Esophagus (tissue), 2 donors: ENCODE results near the gene CCDC110. TPM values are rescaled to one million over a fixed set of nuclear protein-coding genes. Genes with fewer than 3 reads are reported as not detected.

Experiments
- H3K27ac ChIP-seq, 2 donors: one replicate each; pipeline ENCODE4 v1.5.1; 2013; ENCODE audit warnings: low read depth in 2 of 2, mild to moderate bottlenecking in 2 of 2, inconsistent platforms in 1 of 2, low read length in 1 of 2, moderate library complexity in 1 of 2
- H3K27me3 ChIP-seq, 2 donors: one replicate each; pipeline ENCODE4 v1.6.1; 2013; ENCODE audit warnings: low read length in 2 of 2, control low read depth in 1 of 2, mild to moderate bottlenecking in 1 of 2; ENCODE audit not compliant: insufficient read depth in 2 of 2, control insufficient read depth in 1 of 2
- H3K36me3 ChIP-seq, 2 donors: one replicate each; pipeline ENCODE4 v1.6.1; 2013; ENCODE audit warnings: low read length in 1 of 2; ENCODE audit not compliant: control insufficient read depth in 2 of 2, insufficient read depth in 2 of 2
- H3K4me1 ChIP-seq, 2 donors: one replicate each; pipeline ENCODE4 v1.6.1; 2013; ENCODE audit warnings: low read length in 1 of 2; ENCODE audit not compliant: control insufficient read depth in 2 of 2, insufficient read depth in 2 of 2
- H3K4me3 ChIP-seq, 2 donors: one replicate each; pipeline ENCODE4 v1.5.1; 2013; ENCODE audit warnings: low read length in 2 of 2, mild to moderate bottlenecking in 2 of 2, low read depth in 1 of 2, moderate library complexity in 1 of 2
- H3K9me3 ChIP-seq, 2 donors: one replicate each; pipeline ENCODE4 v1.6.1; 2013; ENCODE audit warnings: mild to moderate bottlenecking in 2 of 2, low read depth in 1 of 2, low read length in 1 of 2, moderate library complexity in 1 of 2; ENCODE audit not compliant: control insufficient read depth in 2 of 2, insufficient read depth in 1 of 2
- WGBS, 2 donors: extraction: QIAGEN DNeasy Blood & Tissue Kit; methylation state at CpG; one replicate each; pipeline ENCODE4 v1.1.7; 2013; 5-methylcytosine and 5-hydroxymethylcytosine counted together
- polyA plus RNA-seq, 2 donors: library from polyadenylated mRNA; stranded (reverse); fragments of 200-250 nt; gene quantifications; one replicate each; pipeline ENCODE4 v1.2.3, GENCODE V29; 2013
- donor health status: healthy with polysubstance abuse.
- donor health status: Bipolar disorder and iron deficiency.

CCDC110 gene
- polyA plus RNA-seq, 2 donors: 0.39 to 0.46 TPM

GRCh38 chr4:185408432-185408831 lies 63.1 kb downstream of the CCDC110 start:
- no peak overlapping the region for H3K4me3 ChIP-seq
- peaks cover 0 to 6% of the 10 kb centered on the region in 2 donors for H3K36me3 ChIP-seq
- H3K4me1 ChIP-seq: no peaks in the 10 kb centered on the region
- WGBS, 2 donors: 92 to 97% methylated on average over 2 of the region's 2 CpGs
- no peaks in the 10 kb centered on the region for H3K9me3 ChIP-seq
- no peak overlapping the region for H3K27ac ChIP-seq
- no peaks in the 10 kb centered on the region for H3K27me3 ChIP-seq

- Histone ChIP-seq H3K4me3 (no peak overlapping the region), H3K4me1 (no peaks in the 10 kb centered on the region), H3K9me3 (no peaks in the 10 kb centered on the region), H3K27me3 (no peaks in the 10 kb centered on the region), H3K36me3 (peaks cover 0 to 3% of the 10 kb centered on the region in 2 donors), H3K27ac (no peak overlapping the region)
- 72 to 86% methylated on average over 6 of the region's 6 CpGs for WGBS, 2 donors
Observed at GRCh38 chr4:185405296-185405999, 66.1 kb downstream of the CCDC110 start.

GRCh38 chr4:185404031-185404430 lies 67.5 kb downstream of the CCDC110 start:
- Histone ChIP-seq H3K4me1 (no peaks in the 10 kb centered on the region), H3K27me3 (no peaks in the 10 kb centered on the region), H3K27ac (no peak overlapping the region), H3K4me3 (no peak overlapping the region), H3K36me3 (peaks cover 0 to 3% of the 10 kb centered on the region in 2 donors), H3K9me3 (no peaks in the 10 kb centered on the region)
- WGBS, 2 donors: 90 to 94% methylated on average over 4 of the region's 4 CpGs

GRCh38 chr4:185399466-185399865 lies 72.1 kb downstream of the CCDC110 start:
- Histone ChIP-seq H3K27ac (peak overlapping the region in 1 of 2 donors; percentile 49), H3K4me3 (peak overlapping the region in 1 of 2 donors; percentile 44), H3K36me3 (peaks cover 0 to 3% of the 10 kb centered on the region in 2 donors), H3K4me1 (no peaks in the 10 kb centered on the region), H3K9me3 (no peaks in the 10 kb centered on the region), H3K27me3 (no peaks in the 10 kb centered on the region)
- 44 to 47% methylated on average over 8 of the region's 8 CpGs for WGBS, 2 donors

GRCh38 chr4:185398618-185399017 lies 72.9 kb downstream of the CCDC110 start:
- Histone ChIP-seq H3K27ac (peak overlapping the region in 1 of 2 donors; percentile 53), H3K4me1 (no peaks in the 10 kb centered on the region), H3K27me3 (no peaks in the 10 kb centered on the region), H3K36me3 (peaks cover 0 to 3% of the 10 kb centered on the region in 2 donors), H3K4me3 (peak overlapping the region in 1 of 2 donors; percentile 44), H3K9me3 (no peaks in the 10 kb centered on the region)
- WGBS, 2 donors: 11 to 21% methylated on average over 2 of the region's 2 CpGs

GRCh38 chr4:185396724-185397385 lies 74.7 kb downstream of the CCDC110 start, which contains the start of gene ANKRD37:
Gene ANKRD37 (plus strand): TSS chr4:185396841. CDS start chr4:185396924, 83 bp downstream.
- peaks cover 0 to 3% of the 10 kb centered on the region in 2 donors for H3K36me3 ChIP-seq

GRCh38 chr4:185395956-185396723 lies 75.4 kb downstream of the CCDC110 start:
- no peaks in the 10 kb centered on the region for H3K4me1 ChIP-seq
- WGBS, 2 donors: 0% methylated on average over 92 to 98 of the region's 98 CpGs
- H3K27ac ChIP-seq: peak overlapping the region; percentile 100
- peak overlapping the region; percentile 54 to 77 for H3K4me3 ChIP-seq
- no peaks in the 10 kb centered on the region for H3K9me3 ChIP-seq
- no peaks in the 10 kb centered on the region for H3K36me3 ChIP-seq
- no peaks in the 10 kb centered on the region for H3K27me3 ChIP-seq

More at GRCh38 chr4:185396724-185397385, 74.7 kb downstream of the CCDC110 start, which contains the start of gene ANKRD37:
- WGBS, 2 donors: 7 to 10% methylated on average over 38 of the region's 38 CpGs
- H3K4me1 ChIP-seq: no peaks in the 10 kb centered on the region
- peak within 1 kb of the TSS; percentile 100 for H3K27ac ChIP-seq
- peak within 1 kb of the TSS; percentile 54 to 77 for H3K4me3 ChIP-seq
- no peaks in the 10 kb centered on the region for H3K9me3 ChIP-seq
- H3K27me3 ChIP-seq: no peaks in the 10 kb centered on the region

- WGBS, 2 donors: 4 to 5% methylated on average over 12 of the region's 12 CpGs
- Histone ChIP-seq H3K4me3 (peak within 1 kb of the TSS; percentile 54 to 77), H3K36me3 (no peaks in the 10 kb centered on the region), H3K27ac (peak within 1 kb of the TSS; percentile 100), H3K27me3 (no peaks in the 10 kb centered on the region), H3K9me3 (no peaks in the 10 kb centered on the region), H3K4me1 (no peaks in the 10 kb centered on the region)
Observed at GRCh38 chr4:185395238-185395955, 76.1 kb downstream of the CCDC110 start, which contains the start of gene LRP2BP. Gene LRP2BP (minus strand): TSS chr4:185395924. CDS start chr4:185378186, 17,738 bp downstream.
